ENCODE measurements around the gene CBL.

The CBL gene

GRCh38 chr11:119315131-119316015 lies 109.2 kb downstream of the CBL start:
- peak; percentile 88 for DNase-seq

GRCh38 chr11:119316016-119316728 lies 110.0 kb downstream of the CBL start:
- peak; percentile 88 for DNase-seq

- peak; percentile 51 for DNase-seq
Measured at GRCh38 chr11:119316729-119317591, 110.8 kb downstream of the CBL start, which contains the start of gene MCAM. MCAM (minus strand) TSS chr11:119317130; CDS start chr11:119317101, 29 bp downstream.

- no peak for DNase-seq
Measured at GRCh38 chr11:119317592-119318239, 111.6 kb downstream of the CBL start.

- no peak for DNase-seq
Measured at GRCh38 chr11:119318240-119319135, 112.3 kb downstream of the CBL start.

GRCh38 chr11:119319136-119319699 lies 113.1 kb downstream of the CBL start:
- no peak for DNase-seq

GRCh38 chr11:119319700-119320239 lies 113.6 kb downstream of the CBL start:
- no peak for DNase-seq

GRCh38 chr11:119320240-119320775 lies 114.2 kb downstream of the CBL start:
- no peak for DNase-seq

GRCh38 chr11:119320776-119321524 lies 114.8 kb downstream of the CBL start:
- DNase-seq = no peak

- no peak for DNase-seq
Measured at GRCh38 chr11:119322360-119322739, 116.2 kb downstream of the CBL start.

GRCh38 chr11:119322921-119323531 lies 116.9 kb downstream of the CBL start:
- no peak for DNase-seq

- peak; percentile 71 for DNase-seq
Measured at GRCh38 chr11:119323532-119324033, 117.4 kb downstream of the CBL start.

- DNase-seq = no peak
Measured at GRCh38 chr11:119324189-119324588, 118.0 kb downstream of the CBL start.

- DNase-seq = no peak
Measured at GRCh38 chr11:119329320-119329719, 123.2 kb downstream of the CBL start.

- no peak for DNase-seq
Measured at GRCh38 chr11:119330237-119330636, 124.1 kb downstream of the CBL start.

GRCh38 chr11:119332111-119332765 lies 126.1 kb downstream of the CBL start:
- DNase-seq = no peak

- DNase-seq = peak; percentile 100
Measured at GRCh38 chr11:119334174-119334930, 128.2 kb downstream of the CBL start, which contains the start of gene RNF26. RNF26 (plus strand) TSS chr11:119334527; CDS start chr11:119335123, 596 bp downstream.
